CD14-positive monocyte (primary cell): Measurements from ENCODE around the gene PRMT5. TPM values are rescaled to one million over a fixed set of nuclear protein-coding genes. Genes with fewer than 3 reads are reported as not detected.

Experiments used
- DNase-seq, 3 donors: peaks; one replicate each; pipeline ENCODE4 v3.0.0-alpha.2; 2011 to 2022
- H2AFZ ChIP-seq: 2 replicates; pipeline ENCODE4 v1.6.0; 2012; ENCODE audit warnings: mild to moderate bottlenecking, low read depth, low read length, inconsistent platforms; ENCODE audit not compliant: insufficient read depth, poor library complexity, severe bottlenecking
- H3K27ac ChIP-seq, 2 donors: 1 replicate in 1 of 2; 2 replicates in 1 of 2; pipeline ENCODE4 v1.5.1; 2012 to 2013; ENCODE audit warnings: low read length in 2 of 2, control low read depth in 1 of 2, inconsistent platforms in 1 of 2, low read depth in 1 of 2, mild to moderate bottlenecking in 1 of 2
- H3K27me3 ChIP-seq, 2 donors: one replicate each; pipeline versions ENCODE4 v1.6.0 to v1.6.1; 2011 to 2013; ENCODE audit warnings: low read length in 2 of 2; ENCODE audit not compliant: control insufficient read depth in 2 of 2, insufficient read depth in 2 of 2
- H3K36me3 ChIP-seq, 2 donors: replicated peaks in 1 of 2; 1 replicate in 1 of 2; 2 replicates in 1 of 2; pipeline versions ENCODE4 v1.5.1 to v1.6.1; 2012 to 2013; ENCODE audit warnings: low read length in 2 of 2, control low read depth in 1 of 2, inconsistent platforms in 1 of 2, mild to moderate bottlenecking in 1 of 2; ENCODE audit not compliant: insufficient read depth in 2 of 2, control insufficient read depth in 1 of 2
- H3K4me1 ChIP-seq, 2 donors: 1 replicate in 1 of 2; 2 replicates in 1 of 2; pipeline versions ENCODE4 v1.5.1 to v1.6.1; 2012 to 2013; ENCODE audit warnings: low read length in 2 of 2, control low read depth in 1 of 2, inconsistent platforms in 1 of 2, mild to moderate bottlenecking in 1 of 2, moderate library complexity in 1 of 2; ENCODE audit not compliant: insufficient read depth in 2 of 2, control insufficient read depth in 1 of 2
- H3K4me2 ChIP-seq: replicated peaks from 2 replicates; pipeline ENCODE3; 2012; ENCODE audit warnings: low read length, moderate library complexity, mild to moderate bottlenecking; ENCODE audit not compliant: poor library complexity, severe bottlenecking; ENCODE audit errors: extremely low read depth
- H3K4me3 ChIP-seq, 3 experiments: fragments of 200-600 bp in 1 of 3; sonication (generic) in 1 of 3; replicated peaks in 1 of 3; 1 replicate in 2 of 3; 2 replicates in 1 of 3; pipeline ENCODE4 v1.5.1; 2011 to 2013; ENCODE audit warnings: low read length in 3 of 3, mild to moderate bottlenecking in 3 of 3, control low read depth in 2 of 3, low read depth in 2 of 3, inconsistent platforms in 1 of 3, moderate library complexity in 1 of 3
- H3K79me2 ChIP-seq: 2 replicates; pipeline ENCODE4 v1.6.0; 2012; ENCODE audit warnings: mild to moderate bottlenecking, control low read depth, inconsistent platforms, low read length, moderate library complexity; ENCODE audit not compliant: insufficient read depth
- H3K9ac ChIP-seq: 2 replicates; pipeline ENCODE4 v1.6.0; 2017; ENCODE audit warnings: low read length, mild to moderate bottlenecking; ENCODE audit not compliant: insufficient read depth, poor library complexity, severe bottlenecking
- H3K9me3 ChIP-seq, 2 donors: replicated peaks in 1 of 2; 1 replicate in 1 of 2; 2 replicates in 1 of 2; pipeline versions ENCODE4 v1.5.1 to v1.6.1; 2012 to 2013; ENCODE audit warnings: low read length in 2 of 2, control low read depth in 1 of 2; ENCODE audit not compliant: control insufficient read depth in 1 of 2, insufficient read depth in 1 of 2
- H4K20me1 ChIP-seq: 2 replicates; pipeline ENCODE4 v1.6.0; 2012; ENCODE audit warnings: mild to moderate bottlenecking, low read length, control low read depth, moderate library complexity; ENCODE audit not compliant: insufficient read depth
- H3K27ac Mint-ChIP-seq, 7 donors: one replicate each; pipeline ENCODE4 v1.8.0; 2020; ENCODE audit warnings: mild to moderate bottlenecking in 7 of 7, mixed read lengths in 7 of 7, moderate library complexity in 6 of 7, inconsistent platforms in 2 of 7
- H3K27me3 Mint-ChIP-seq, 3 donors: one replicate each; pipeline ENCODE4 v1.8.0; 2021 to 2022; ENCODE audit warnings: low read depth in 3 of 3, mild to moderate bottlenecking in 3 of 3, mixed read lengths in 3 of 3, moderate library complexity in 3 of 3, inconsistent platforms in 1 of 3
- H3K36me3 Mint-ChIP-seq, 2 donors: one replicate each; pipeline ENCODE4 v1.8.0; 2020; ENCODE audit warnings: mixed read lengths in 2 of 2, inconsistent platforms in 1 of 2, mild to moderate bottlenecking in 1 of 2
- H3K4me1 Mint-ChIP-seq: one replicate; pipeline ENCODE4 v1.8.0; 2020; ENCODE audit warnings: mild to moderate bottlenecking, mixed read lengths
- H3K4me3 Mint-ChIP-seq, 2 donors: one replicate each; pipeline ENCODE4 v1.8.0; 2020; ENCODE audit warnings: mild to moderate bottlenecking in 2 of 2, mixed read lengths in 2 of 2, moderate library complexity in 1 of 2
- H3K9me3 Mint-ChIP-seq, 7 donors: one replicate each; pipeline ENCODE4 v1.8.0; 2020 to 2022; ENCODE audit warnings: mixed read lengths in 7 of 7, mild to moderate bottlenecking in 6 of 7, moderate library complexity in 6 of 7, inconsistent platforms in 2 of 7
- WGBS: methylation state at CpG from one replicate; pipeline ENCODE4 v1.1.5; 2013; ENCODE audit warnings: missing lambda C conversion rate; ENCODE audit not compliant: insufficient coverage; 5-methylcytosine and 5-hydroxymethylcytosine counted together
- intact Hi-C, 2 donors: fragments of 100-400 bp; cut with micrococcal nuclease; formaldehyde crosslinking; loops; one replicate each; pipeline versions ENCODE4 v1.15.0 to v1.15.1; 2023
- polyA plus RNA-seq, 3 donors: library from polyadenylated mRNA; depleted of rRNA in 1 of 3; unstranded in 2 of 3; stranded (reverse) in 1 of 3; fragments of 300-500 nt in 2 of 3; fragments of >200 nt in 1 of 3; fragmentation: Illumina TruSeq in 2 of 3; gene quantifications; 1 replicate in 2 of 3; 2 replicates in 1 of 3; pipeline ENCODE4 v1.2.3, GENCODE V29; 2012 to 2021
- TF ChIP-seq, protein P1 (sequence below): fragments of 200-600 bp; IDR thresholded peaks from one replicate; pipeline ENCODE4 v1.8.0; 2022; ENCODE audit warnings: antibody characterized with exemption, mild to moderate bottlenecking

PRMT5 gene
- polyA plus RNA-seq, 3 donors: 38.7 to 44.4 (median 44.1) TPM

DNA sequence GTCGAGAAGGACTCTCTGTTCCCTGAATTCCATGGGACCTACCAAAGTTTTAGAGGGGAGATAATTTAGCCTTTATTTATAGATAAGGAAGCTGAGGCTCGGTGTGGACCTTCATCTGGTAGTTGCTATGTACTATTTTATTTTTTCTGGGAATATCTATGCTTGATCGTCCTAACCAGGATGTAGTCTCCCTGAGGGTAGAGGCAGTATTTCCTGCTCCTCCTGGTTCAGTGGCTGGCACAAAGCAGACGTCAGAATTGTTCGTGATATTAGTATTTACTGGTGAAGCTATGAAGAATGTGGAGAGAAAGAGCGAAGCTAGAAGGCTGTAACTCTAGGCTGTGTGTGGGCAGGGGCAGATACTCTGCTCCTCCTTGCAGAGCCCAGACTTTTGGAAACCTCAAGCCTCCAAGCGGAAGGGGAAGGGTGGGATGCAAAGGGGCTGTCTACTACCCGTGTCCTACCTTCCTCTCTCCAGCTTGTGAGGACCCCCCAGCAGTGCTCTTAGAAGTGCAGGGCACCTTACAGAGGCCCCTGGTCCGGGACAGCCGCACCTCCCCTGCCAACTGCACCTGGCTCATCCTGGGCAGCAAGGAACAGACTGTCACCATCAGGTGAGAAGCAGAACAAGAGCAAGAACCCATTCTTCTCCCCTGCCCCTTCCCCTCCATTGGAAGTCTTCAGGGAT, 56.2 kb downstream of the PRMT5 start:
- H2AFZ ChIP-seq: peak overlapping the region; percentile 92
- WGBS: 62% methylated on average over 6 of the region's 10 CpGs
- peaks cover 19 to 25% of the 10 kb centered on the region in 2 donors for H3K4me1 ChIP-seq

More for the DNA sequence above, 56.2 kb downstream of the PRMT5 start:
- Mint-ChIP-seq H3K4me1 (peaks cover 25% of the 10 kb centered on the region), H3K4me3 (peak overlapping the region; percentile 83 to 91), H3K36me3 (peaks cover 45 to 51% of the 10 kb centered on the region in 2 donors), H3K27ac (peak overlapping the region; percentile 3 to 94 (median 87)), H3K27me3 (peaks cover 0 to 2% (median 0%) of the 10 kb centered on the region in 3 donors), H3K9me3 (peaks cover 0 to 2% (median 0%) of the 10 kb centered on the region in 7 donors)
- Histone ChIP-seq H3K9ac (peak overlapping the region; percentile 87), H3K27me3 (no peaks in the 10 kb centered on the region), H3K79me2 (peaks cover 23% of the 10 kb centered on the region), H3K4me2 (peak overlapping the region; percentile 82), H3K27ac (peak overlapping the region in 1 of 2 donors; percentile 91), H3K4me3 (peak overlapping the region; percentile 76 to 93 (median 90)), H3K36me3 (peaks cover 43 to 50% of the 10 kb centered on the region in 2 donors), H4K20me1 (peaks cover 44% of the 10 kb centered on the region), H3K9me3 (no peaks in the 10 kb centered on the region)
- DNase-seq: no peak
- intact Hi-C loops: loop anchor here in 1 of 2 donors (5.0 kb wide), 1 partner anchor 44 kb away; the partner anchor contains the start of gene RBM23
- TF ChIP-seq, protein P1, sequence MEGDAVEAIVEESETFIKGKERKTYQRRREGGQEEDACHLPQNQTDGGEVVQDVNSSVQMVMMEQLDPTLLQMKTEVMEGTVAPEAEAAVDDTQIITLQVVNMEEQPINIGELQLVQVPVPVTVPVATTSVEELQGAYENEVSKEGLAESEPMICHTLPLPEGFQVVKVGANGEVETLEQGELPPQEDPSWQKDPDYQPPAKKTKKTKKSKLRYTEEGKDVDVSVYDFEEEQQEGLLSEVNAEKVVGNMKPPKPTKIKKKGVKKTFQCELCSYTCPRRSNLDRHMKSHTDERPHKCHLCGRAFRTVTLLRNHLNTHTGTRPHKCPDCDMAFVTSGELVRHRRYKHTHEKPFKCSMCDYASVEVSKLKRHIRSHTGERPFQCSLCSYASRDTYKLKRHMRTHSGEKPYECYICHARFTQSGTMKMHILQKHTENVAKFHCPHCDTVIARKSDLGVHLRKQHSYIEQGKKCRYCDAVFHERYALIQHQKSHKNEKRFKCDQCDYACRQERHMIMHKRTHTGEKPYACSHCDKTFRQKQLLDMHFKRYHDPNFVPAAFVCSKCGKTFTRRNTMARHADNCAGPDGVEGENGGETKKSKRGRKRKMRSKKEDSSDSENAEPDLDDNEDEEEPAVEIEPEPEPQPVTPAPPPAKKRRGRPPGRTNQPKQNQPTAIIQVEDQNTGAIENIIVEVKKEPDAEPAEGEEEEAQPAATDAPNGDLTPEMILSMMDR: peak; percentile 65
